ENCODE measurements around the gene PDE2A. TPM values are rescaled to one million over a fixed set of nuclear protein-coding genes. Genes with fewer than 3 reads are reported as not detected.

PDE2A gene
- polyA plus RNA-seq, 2 of the 4 experiments (the other 2 are of a cell fraction) = 0.62 to 1.5 TPM

DNA sequence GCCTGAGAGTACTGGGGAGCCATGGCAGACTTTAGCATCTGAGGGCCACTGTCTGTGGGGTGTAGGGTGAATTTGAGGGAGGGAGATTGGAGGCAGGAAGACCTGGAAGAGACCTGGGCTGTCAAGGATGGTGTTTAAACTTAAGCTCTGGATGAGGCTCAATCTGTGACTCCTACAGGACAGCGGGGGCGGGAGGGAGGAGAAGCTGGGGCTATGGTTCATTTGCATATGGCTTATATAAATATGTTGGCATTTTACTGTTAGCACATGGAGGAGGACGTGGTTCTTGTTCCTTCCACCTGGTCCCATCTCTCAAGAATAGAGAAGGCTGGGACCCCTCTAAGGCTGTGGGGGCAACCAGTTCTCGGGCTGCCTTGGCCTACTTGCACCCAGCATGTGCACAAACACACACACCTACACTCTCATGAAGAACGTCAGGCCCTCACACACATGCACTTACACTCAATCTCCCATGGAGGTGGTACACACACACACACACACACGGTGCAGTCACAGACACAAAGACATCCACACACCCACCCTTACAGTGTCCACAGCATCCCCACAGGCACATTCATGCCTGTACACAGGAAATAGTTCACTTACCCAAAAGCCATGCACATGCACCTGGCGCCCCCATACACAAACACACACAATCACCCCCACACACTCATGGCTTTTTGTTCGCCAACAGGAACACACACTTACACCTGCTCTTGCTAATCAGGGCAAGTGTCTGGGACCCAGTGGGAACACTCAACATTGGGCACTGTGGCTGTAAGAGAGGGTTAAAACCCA is 81.3 kb downstream of the PDE2A start:
- TF ChIP-seq ZFP36 (IDR thresholded peaks at IDR 0.05; ENCODE audit: borderline replicate concordance, partially characterized antibody) (no peak), MAFK (IDR thresholded peaks at IDR 0.05; ENCODE audit: partially characterized antibody) (no peak), HOXB5 (CRISPR knock-in tag; IDR thresholded peaks at IDR 0.05) (no peak), BCL3 (IDR thresholded peaks at IDR 0.05) (no peak)
- TF ChIP-seq, protein P1, sequence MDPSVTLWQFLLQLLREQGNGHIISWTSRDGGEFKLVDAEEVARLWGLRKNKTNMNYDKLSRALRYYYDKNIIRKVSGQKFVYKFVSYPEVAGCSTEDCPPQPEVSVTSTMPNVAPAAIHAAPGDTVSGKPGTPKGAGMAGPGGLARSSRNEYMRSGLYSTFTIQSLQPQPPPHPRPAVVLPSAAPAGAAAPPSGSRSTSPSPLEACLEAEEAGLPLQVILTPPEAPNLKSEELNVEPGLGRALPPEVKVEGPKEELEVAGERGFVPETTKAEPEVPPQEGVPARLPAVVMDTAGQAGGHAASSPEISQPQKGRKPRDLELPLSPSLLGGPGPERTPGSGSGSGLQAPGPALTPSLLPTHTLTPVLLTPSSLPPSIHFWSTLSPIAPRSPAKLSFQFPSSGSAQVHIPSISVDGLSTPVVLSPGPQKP (IDR thresholded peaks at IDR 0.05; ENCODE audit: low read depth, low read length) = no peak
- Histone ChIP-seq H3K4me3 (no peak overlapping the region), H3K4me2 (no peak overlapping the region), H3K27ac (no peak overlapping the region), H3K4me1 (0 out of 3 replicates have a peak, but pooled peaks cover 6% of the 10 kb centered on the region), H3K9me3 (no peaks in the 10 kb centered on the region)
- 43% methylated on average over 8 of the region's 8 CpGs for WGBS (ENCODE audit: missing lambda C conversion rate)
- ChIA-PET POLR2A (interaction anchor here (0.8 kb wide), 1 partner anchor 714 kb away, joined by 6 read pairs; no protein-coding TSS in a partner anchor), CTCF (interaction anchor here (0.6 to 14.0 kb wide), 9 partner anchors 11 to 216 kb away, joined by 3 to 293 read pairs (median 4); no protein-coding TSS in a partner anchor)
- FAIRE-seq (no peak), DNase-seq (ENCODE audit: low read depth in 1 of 2, low spot score in 1 of 2) (no peak), ATAC-seq (no peak)

DNA sequence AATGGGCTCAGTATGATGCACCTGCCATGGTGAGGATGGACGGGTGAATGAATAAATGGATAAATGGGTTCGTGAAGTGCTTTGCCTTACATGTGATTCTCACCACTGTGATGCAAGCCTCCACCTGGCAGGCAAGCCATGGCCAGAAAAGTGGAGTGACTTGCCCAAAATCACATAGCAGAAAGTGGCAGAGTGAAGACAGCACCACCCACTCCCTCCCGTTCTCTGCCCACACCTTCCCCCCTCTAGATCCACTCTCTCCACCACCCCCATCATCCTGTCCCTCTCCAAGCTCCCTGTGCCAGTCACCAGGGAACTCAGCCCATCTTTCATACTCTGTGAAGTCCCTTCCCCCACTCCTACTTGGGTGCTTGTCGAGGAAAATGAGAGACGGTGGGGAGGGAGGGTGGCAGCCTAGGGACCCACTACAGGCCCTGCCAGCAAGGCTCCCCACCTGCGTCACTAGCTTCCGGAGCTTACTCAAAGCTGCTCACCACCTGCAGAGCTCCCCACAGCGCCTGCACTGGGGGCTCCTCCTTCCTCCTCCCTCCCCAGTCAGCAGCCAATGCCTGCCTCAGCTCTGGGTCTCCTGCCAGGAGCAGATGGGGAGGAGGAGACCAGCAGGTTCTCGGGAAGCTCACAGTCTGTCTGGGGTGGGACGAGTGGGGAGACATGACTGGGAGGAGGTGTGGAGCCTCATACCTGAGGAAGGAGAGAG is 82.3 kb downstream of the PDE2A start:
- ChIA-PET POLR2A (interaction anchor here (0.8 kb wide), 1 partner anchor 715 kb away, joined by 6 read pairs; no protein-coding TSS in a partner anchor), CTCF (interaction anchor here (0.6 to 14.0 kb wide), 11 partner anchors 10 to 387 kb away, joined by 3 to 293 read pairs (median 4); no protein-coding TSS in a partner anchor)
- H3K4me3 ChIP-seq = no peak overlapping the region
- DNase-seq (ENCODE audit: low read depth in 1 of 2, low spot score in 1 of 2) = no peak
- H3K27ac ChIP-seq = no peak overlapping the region
- ATAC-seq = no peak
- WGBS (ENCODE audit: missing lambda C conversion rate) = 18% methylated on average over 8 of the region's 10 CpGs
- no peak for FAIRE-seq
- no peaks in the 10 kb centered on the region for H3K9me3 ChIP-seq
- H3K4me2 ChIP-seq = no peak overlapping the region
- TF ChIP-seq HOXB5 (CRISPR knock-in tag; IDR thresholded peaks at IDR 0.05) = no peak
- no peak for TF ChIP-seq JUN (IDR thresholded peaks at IDR 0.05)
- TF ChIP-seq KDM5A (IDR thresholded peaks at IDR 0.05) = no peak
- no peak for TF ChIP-seq ATOH8 (CRISPR knock-in tag; IDR thresholded peaks at IDR 0.05; ENCODE audit: low read depth)
- no peak for TF ChIP-seq MAX (IDR thresholded peaks at IDR 0.05)
- TF ChIP-seq, protein P1 (IDR thresholded peaks at IDR 0.05; ENCODE audit: low read depth, low read length) = no peak
- TF ChIP-seq, protein P2, sequence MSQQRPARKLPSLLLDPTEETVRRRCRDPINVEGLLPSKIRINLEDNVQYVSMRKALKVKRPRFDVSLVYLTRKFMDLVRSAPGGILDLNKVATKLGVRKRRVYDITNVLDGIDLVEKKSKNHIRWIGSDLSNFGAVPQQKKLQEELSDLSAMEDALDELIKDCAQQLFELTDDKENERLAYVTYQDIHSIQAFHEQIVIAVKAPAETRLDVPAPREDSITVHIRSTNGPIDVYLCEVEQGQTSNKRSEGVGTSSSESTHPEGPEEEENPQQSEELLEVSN (IDR thresholded peaks at IDR 0.05; ENCODE audit: borderline replicate concordance, low read depth) = no peak
- TF ChIP-seq MAZ (IDR thresholded peaks at IDR 0.05; ENCODE audit: borderline replicate concordance, low read depth, low read length) = no peak
- TF ChIP-seq HEYL (CRISPR knock-in tag; IDR thresholded peaks at IDR 0.05) = no peak
- 0 out of 3 replicates have a peak, but pooled peaks cover 6% of the 10 kb centered on the region for H3K4me1 ChIP-seq

GRCh38 chr11:72591023-72591422 is 83.2 kb downstream of the PDE2A start:
- DNase-seq (ENCODE audit: low read depth in 1 of 2, low spot score in 1 of 2) (no peak), ATAC-seq (no peak), FAIRE-seq (no peak)
- POLR2A ChIA-PET = no interaction called here
- Histone ChIP-seq H3K9me3 (no peaks in the 10 kb centered on the region), H3K4me3 (no peak overlapping the region), H3K4me2 (no peak overlapping the region), H3K27ac (no peak overlapping the region), H3K4me1 (0 out of 3 replicates have a peak, but pooled peaks cover 6% of the 10 kb centered on the region)
- 58% methylated on average over 5 of the region's 5 CpGs for WGBS (ENCODE audit: missing lambda C conversion rate)
- TF ChIP-seq ZFP36 (IDR thresholded peaks at IDR 0.05; ENCODE audit: borderline replicate concordance, partially characterized antibody) = peak; percentile 66
- TF ChIP-seq JUNB (IDR thresholded peaks at IDR 0.05) = no peak
- CTCF ChIA-PET = interaction anchor here (0.8 to 14.0 kb wide), 13 partner anchors 9 to 157 kb away, joined by 3 to 293 read pairs (median 8); partner anchors contain the start of gene CLPB

Data from A549 (cell line).